K562 (cell line): ENCODE results near the gene ICAM2. TPM values are rescaled to one million over a fixed set of nuclear protein-coding genes. Genes with fewer than 3 reads are reported as not detected.

Experiments used
- BHLHE40 ChIP-seq: IDR thresholded peaks from 2 replicates; pipeline ENCODE4 v1.6.1; 2011; ENCODE audit warnings: low read length, improper control_type of control experiment
- BRF1 ChIP-seq: IDR thresholded peaks from 3 replicates; pipeline ENCODE4 v1.6.1; 2011; ENCODE audit warnings: borderline replicate concordance, mild to moderate bottlenecking; ENCODE audit not compliant: insufficient read length; ENCODE audit errors: extremely low read depth
- CHD1 ChIP-seq: fragments of 200-600 bp; sonication (generic); IDR thresholded peaks from one replicate; pipeline ENCODE4 v1.6.1; 2012; ENCODE audit warnings: mild to moderate bottlenecking, moderate library complexity, low read length, inconsistent platforms
- CREBBP ChIP-seq: IDR thresholded peaks from one replicate; pipeline ENCODE4 v1.6.1; 2012; ENCODE audit warnings: low read depth, mild to moderate bottlenecking, control low read depth, inconsistent platforms, low read length
- E2F3 ChIP-seq: fragments of 250-450 bp; sonication (Bioruptor Pico); IDR thresholded peaks from 2 replicates; pipeline ENCODE4 v1.4.0; 2020; ENCODE audit warnings: mild to moderate bottlenecking
- GTF2E2 ChIP-seq: fragments of 200-800 bp; sonication (Bioruptor generic); IDR thresholded peaks from 2 replicates; pipeline ENCODE4 v1.6.1; 2016; ENCODE audit warnings: missing genetic modification characterization, missing compliant biosample characterization
- HDAC2 ChIP-seq: fragments of 450-650 bp; IDR thresholded peaks from 2 replicates; pipeline ENCODE4 v1.6.1; 2016; ENCODE audit warnings: mild to moderate bottlenecking
- IFI16 ChIP-seq: fragments of 250-450 bp; sonication (Bioruptor Pico); IDR thresholded peaks from 2 replicates; pipeline ENCODE4 v2.1.2; 2022; ENCODE audit warnings: mild to moderate bottlenecking, inconsistent platforms
- KLF6 ChIP-seq: fragments of 250-450 bp; sonication (Bioruptor Pico); IDR thresholded peaks from 2 replicates; pipeline ENCODE4 v1.4.0; 2020; ENCODE audit warnings: mild to moderate bottlenecking, moderate library complexity, borderline replicate concordance
- PHF21A ChIP-seq: fragments of 450-650 bp; IDR thresholded peaks from 2 replicates; pipeline ENCODE4 v1.6.1; 2017; ENCODE audit warnings: low read depth, borderline replicate concordance
- PTRF ChIP-seq: fragments of 450-650 bp; IDR thresholded peaks from 2 replicates; pipeline ENCODE4 v1.6.1; 2016; ENCODE audit warnings: mild to moderate bottlenecking, missing genetic modification characterization, missing compliant biosample characterization
- RBM14 ChIP-seq: fragments of 200-400 bp; formaldehyde crosslinking; IDR thresholded peaks from 2 replicates; pipeline ENCODE4 v1.6.1; 2018; ENCODE audit warnings: low read depth, mild to moderate bottlenecking, low read length, moderate library complexity, borderline replicate concordance; ENCODE audit not compliant: insufficient read depth
- TAF7 ChIP-seq: fragments of 450-650 bp; IDR thresholded peaks from 2 replicates; pipeline ENCODE4 v1.6.1; 2016; ENCODE audit warnings: missing genetic modification characterization, missing compliant biosample characterization
- U2AF2 ChIP-seq: fragments of 200-400 bp; formaldehyde crosslinking; optimal IDR thresholded peaks from 2 replicates; pipeline ENCODE3; 2017; ENCODE audit warnings: low read depth, mild to moderate bottlenecking, low read length
- ZNF830 ChIP-seq: fragments of 250-450 bp; sonication (Bioruptor Pico); IDR thresholded peaks from 2 replicates; pipeline ENCODE4 v1.5.0; 2021; ENCODE audit warnings: mild to moderate bottlenecking
- polyA plus RNA-seq, 8 experiments: library from polyadenylated mRNA; depleted of rRNA in 4 of 8; stranded (reverse) in 5 of 8; unstranded in 3 of 8; fragments of >200 nt; fragmentation: Nextera tagmentation in 2 of 8; fragmentation: Illumina TruSeq in 1 of 8; extraction: Ambion mirVana in 2 of 8; extraction: Trizol in 1 of 8; gene quantifications; 2 replicates each; pipeline versions ENCODE4 v1.2.1 to v1.2.3, GENCODE V29; 2011 to 2014; ENCODE audit warnings: inconsistent platforms in 1 of 8, missing spikeins in 1 of 8
- total RNA-seq, 7 experiments: library from RNA; depleted of rRNA in 6 of 7; stranded (reverse); fragments of >200 nt in 6 of 7; fragmentation: Illumina TruSeq in 2 of 7; extraction: Trizol in 2 of 7; gene quantifications; 2 replicates each; pipeline versions ENCODE4 v1.2.1 to v1.2.3, GENCODE V29; 2011 to 2021; ENCODE audit warnings: low replicate concordance in 1 of 7
- TF ChIP-seq, protein P1 (sequence below): fragments of 200-800 bp; sonication (Bioruptor generic); IDR thresholded peaks from 2 replicates; pipeline ENCODE4 v1.6.1; 2016; ENCODE audit warnings: missing genetic modification characterization, missing compliant biosample characterization
- TF ChIP-seq, protein P2 (sequence below), 2 experiments: fragments of 200-800 bp in 1 of 2; sonication (Bioruptor generic) in 1 of 2; sonication (generic) in 1 of 2; formaldehyde crosslinking in 1 of 2; IDR thresholded peaks in 1 of 2; conservative IDR thresholded peaks in 1 of 2; 2 replicates each; pipeline versions ENCODE4 v1.5.0 to v1.6.1; 2016 to 2020; ENCODE audit warnings: missing compliant biosample characterization in 1 of 2, missing genetic modification characterization in 1 of 2, missing genetic modification reagents in 1 of 2
- TF ChIP-seq, protein P3 (sequence below): fragments of 450-650 bp; conservative IDR thresholded peaks from 2 replicates; pipeline ENCODE4 v1.6.1; 2016; ENCODE audit warnings: missing genetic modification characterization, low read depth, mild to moderate bottlenecking, control low read depth, missing compliant biosample characterization
- TF ChIP-seq, protein P4 (sequence below): sonication (generic); formaldehyde crosslinking; IDR thresholded peaks from 2 replicates; pipeline ENCODE4 v1.8.1; 2022; ENCODE audit warnings: missing genetic modification reagents

ICAM2 gene
- total and polyA plus RNA-seq, 9 of the 15 experiments (the other 6 are each of a cell fraction or from before 2014, with no cell fraction given): 37.9 to 89.4 (median 60.6) TPM

DNA sequence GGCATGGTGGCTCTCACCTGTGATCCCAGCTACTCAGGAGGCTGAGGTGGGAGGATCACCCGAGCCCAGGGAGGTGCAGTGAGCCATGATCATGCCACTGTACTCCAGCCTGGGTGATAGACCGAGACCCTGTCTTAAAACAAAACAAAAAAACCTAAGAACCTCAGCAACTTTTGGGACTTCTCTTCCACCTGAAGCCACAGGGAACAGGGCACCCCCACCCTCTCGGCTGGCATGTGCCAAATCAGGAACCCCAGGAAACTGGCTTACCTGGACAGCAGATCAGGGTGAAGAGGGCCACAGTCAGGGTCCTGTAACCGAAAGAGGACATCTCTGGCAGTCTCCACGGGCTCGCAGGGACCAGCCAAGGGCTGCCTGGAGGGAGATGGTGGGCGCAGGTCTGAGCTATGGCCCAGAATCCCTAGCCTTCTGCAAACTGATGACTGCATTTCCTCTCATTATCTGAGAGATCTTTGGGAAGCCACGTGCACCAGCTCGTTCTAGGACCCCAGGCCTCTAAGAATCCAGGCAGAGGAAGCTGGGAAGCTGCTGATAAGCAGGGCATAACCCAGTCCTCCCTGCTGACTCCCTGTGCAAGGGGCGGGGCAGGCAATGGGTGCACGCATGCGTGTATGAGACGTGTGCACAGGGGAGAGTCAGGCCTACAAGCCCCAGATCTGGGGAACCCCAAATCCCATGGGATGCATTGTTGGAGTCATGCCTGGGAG, 13.9 kb downstream of the ICAM2 start (continued):
- TF ChIP-seq, protein P1, sequence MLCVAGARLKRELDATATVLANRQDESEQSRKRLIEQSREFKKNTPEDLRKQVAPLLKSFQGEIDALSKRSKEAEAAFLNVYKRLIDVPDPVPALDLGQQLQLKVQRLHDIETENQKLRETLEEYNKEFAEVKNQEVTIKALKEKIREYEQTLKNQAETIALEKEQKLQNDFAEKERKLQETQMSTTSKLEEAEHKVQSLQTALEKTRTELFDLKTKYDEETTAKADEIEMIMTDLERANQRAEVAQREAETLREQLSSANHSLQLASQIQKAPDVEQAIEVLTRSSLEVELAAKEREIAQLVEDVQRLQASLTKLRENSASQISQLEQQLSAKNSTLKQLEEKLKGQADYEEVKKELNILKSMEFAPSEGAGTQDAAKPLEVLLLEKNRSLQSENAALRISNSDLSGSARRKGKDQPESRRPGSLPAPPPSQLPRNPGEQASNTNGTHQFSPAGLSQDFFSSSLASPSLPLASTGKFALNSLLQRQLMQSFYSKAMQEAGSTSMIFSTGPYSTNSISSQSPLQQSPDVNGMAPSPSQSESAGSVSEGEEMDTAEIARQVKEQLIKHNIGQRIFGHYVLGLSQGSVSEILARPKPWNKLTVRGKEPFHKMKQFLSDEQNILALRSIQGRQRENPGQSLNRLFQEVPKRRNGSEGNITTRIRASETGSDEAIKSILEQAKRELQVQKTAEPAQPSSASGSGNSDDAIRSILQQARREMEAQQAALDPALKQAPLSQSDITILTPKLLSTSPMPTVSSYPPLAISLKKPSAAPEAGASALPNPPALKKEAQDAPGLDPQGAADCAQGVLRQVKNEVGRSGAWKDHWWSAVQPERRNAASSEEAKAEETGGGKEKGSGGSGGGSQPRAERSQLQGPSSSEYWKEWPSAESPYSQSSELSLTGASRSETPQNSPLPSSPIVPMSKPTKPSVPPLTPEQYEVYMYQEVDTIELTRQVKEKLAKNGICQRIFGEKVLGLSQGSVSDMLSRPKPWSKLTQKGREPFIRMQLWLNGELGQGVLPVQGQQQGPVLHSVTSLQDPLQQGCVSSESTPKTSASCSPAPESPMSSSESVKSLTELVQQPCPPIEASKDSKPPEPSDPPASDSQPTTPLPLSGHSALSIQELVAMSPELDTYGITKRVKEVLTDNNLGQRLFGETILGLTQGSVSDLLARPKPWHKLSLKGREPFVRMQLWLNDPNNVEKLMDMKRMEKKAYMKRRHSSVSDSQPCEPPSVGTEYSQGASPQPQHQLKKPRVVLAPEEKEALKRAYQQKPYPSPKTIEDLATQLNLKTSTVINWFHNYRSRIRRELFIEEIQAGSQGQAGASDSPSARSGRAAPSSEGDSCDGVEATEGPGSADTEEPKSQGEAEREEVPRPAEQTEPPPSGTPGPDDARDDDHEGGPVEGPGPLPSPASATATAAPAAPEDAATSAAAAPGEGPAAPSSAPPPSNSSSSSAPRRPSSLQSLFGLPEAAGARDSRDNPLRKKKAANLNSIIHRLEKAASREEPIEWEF: no peak
- TF ChIP-seq ZNF830 (CRISPR knock-in tag) (no peak), CREBBP (no peak), KLF6 (0 out of 2 replicates have a peak, but pooled peaks have one; percentile 5), BRF1 (no peak), BHLHE40 (peak; percentile 99), GTF2E2 (tag) (no peak), IFI16 (CRISPR knock-in tag) (no peak), TAF7 (tag) (no peak), PHF21A (no peak), CHD1 (peak; percentile 61), U2AF2 (no peak), HDAC2 (peak; percentile 83), PTRF (no peak), RBM14 (no peak), E2F3 (CRISPR knock-in tag) (no peak)
- TF ChIP-seq, protein P2, sequence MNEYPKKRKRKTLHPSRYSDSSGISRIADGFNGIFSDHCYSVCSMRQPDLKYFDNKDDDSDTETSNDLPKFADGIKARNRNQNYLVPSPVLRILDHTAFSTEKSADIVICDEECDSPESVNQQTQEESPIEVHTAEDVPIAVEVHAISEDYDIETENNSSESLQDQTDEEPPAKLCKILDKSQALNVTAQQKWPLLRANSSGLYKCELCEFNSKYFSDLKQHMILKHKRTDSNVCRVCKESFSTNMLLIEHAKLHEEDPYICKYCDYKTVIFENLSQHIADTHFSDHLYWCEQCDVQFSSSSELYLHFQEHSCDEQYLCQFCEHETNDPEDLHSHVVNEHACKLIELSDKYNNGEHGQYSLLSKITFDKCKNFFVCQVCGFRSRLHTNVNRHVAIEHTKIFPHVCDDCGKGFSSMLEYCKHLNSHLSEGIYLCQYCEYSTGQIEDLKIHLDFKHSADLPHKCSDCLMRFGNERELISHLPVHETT (CRISPR knock-in tag; conservative IDR thresholded peaks at IDR 0.05 in 1 of 2, IDR thresholded peaks at IDR 0.05 in 1 of 2): no peak
- TF ChIP-seq, protein P3, sequence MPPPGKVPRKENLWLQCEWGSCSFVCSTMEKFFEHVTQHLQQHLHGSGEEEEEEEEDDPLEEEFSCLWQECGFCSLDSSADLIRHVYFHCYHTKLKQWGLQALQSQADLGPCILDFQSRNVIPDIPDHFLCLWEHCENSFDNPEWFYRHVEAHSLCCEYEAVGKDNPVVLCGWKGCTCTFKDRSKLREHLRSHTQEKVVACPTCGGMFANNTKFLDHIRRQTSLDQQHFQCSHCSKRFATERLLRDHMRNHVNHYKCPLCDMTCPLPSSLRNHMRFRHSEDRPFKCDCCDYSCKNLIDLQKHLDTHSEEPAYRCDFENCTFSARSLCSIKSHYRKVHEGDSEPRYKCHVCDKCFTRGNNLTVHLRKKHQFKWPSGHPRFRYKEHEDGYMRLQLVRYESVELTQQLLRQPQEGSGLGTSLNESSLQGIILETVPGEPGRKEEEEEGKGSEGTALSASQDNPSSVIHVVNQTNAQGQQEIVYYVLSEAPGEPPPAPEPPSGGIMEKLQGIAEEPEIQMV (tag): no peak
- TF ChIP-seq, protein P4, sequence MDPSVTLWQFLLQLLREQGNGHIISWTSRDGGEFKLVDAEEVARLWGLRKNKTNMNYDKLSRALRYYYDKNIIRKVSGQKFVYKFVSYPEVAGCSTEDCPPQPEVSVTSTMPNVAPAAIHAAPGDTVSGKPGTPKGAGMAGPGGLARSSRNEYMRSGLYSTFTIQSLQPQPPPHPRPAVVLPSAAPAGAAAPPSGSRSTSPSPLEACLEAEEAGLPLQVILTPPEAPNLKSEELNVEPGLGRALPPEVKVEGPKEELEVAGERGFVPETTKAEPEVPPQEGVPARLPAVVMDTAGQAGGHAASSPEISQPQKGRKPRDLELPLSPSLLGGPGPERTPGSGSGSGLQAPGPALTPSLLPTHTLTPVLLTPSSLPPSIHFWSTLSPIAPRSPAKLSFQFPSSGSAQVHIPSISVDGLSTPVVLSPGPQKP (CRISPR knock-in tag): no peak
